Measurements from ENCODE around the gene COLQ.

The COLQ gene

DNA sequence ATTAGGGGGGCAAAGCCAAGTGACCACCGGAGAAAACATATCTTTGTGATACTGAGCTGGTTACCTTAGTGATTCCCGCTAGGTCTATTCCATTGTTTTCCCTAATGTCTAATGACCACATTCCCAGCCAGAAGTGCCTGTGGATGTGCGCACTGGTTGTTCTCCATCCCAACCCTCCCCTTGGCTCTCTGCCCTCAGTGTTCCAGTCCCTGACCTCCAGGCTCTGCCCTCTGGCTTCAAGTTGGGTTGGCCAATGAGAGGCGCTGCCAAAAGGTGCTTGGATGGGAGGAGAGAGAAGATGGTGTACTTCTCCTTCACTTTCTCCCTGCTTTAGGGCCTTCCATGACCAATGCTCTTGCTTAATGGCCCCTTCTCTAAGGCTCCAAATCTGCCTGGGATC, 2.4 kb downstream of the COLQ start:
- no peak for DNase-seq

DNA sequence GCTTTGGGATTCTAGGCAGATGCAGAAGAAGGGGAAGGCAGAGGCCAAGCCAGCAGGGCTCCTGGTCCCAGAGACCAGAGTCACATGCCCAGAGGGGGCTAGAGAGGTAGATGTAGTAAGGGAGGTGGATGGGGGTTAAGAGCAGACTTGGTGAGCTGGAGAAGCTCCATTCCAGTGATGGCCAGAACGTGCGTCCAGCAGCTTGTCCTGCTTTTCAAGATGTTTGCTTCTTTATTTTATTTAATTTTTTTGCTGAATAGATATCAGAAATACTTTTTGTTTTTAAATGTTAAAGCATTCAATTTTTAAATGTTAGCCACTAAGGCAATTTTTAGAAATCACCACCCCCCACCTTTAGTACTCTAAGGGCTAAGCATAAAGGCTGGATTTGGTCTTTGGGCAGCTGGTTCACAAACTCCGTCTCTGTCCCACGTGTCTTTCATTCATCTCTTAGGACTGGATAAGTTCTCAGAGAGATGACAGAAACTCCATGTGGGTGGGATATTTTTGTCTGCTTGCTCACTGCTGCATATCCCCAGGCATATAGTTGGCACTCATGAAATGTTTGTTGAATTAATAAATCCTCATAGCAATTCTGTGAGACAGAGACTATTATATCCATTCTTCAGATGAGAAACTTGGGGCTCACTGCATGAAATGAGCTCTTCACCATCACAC, 6.7 kb downstream of the COLQ start:
- DNase-seq = no peak

DNA sequence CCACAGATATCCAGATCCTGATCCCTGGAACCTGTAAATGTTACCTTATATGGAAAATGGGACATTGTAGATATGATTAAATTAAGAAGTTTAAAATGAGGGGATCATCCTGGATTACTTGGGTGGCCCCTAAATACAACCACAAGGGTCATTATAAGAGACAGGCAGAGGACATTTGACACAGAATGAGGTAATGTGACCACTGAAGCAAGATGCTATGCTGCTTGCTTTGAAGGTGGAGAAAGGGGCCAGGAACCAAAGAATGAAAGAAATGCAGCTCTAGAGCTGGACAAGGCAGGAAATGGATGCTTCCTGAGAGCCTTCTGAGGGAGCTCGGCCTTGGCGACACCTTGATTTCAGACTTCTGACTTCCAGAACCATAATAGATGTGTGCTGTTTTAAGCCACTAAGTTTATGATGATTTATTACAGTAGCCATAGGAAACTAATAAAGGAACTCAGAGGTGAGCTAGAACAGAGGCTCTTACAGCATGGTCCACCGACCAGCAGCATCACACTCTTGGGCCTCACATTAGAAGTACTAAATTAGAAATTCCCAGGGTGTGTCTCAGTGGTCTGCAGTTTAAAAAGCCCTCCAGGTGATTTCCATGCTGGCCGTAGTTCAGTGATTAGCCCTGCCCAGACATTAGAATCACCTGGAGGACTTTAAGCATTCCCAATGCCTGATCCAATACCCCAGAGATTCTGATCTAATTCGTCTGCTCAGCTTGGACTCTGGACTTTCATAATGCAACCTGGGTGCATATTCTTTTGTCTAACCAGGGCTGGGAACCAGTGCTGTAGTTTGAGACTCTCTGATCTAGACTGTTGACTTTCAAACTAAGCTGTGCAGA, 7.5 kb downstream of the COLQ start:
- DNase-seq = no peak

DNA sequence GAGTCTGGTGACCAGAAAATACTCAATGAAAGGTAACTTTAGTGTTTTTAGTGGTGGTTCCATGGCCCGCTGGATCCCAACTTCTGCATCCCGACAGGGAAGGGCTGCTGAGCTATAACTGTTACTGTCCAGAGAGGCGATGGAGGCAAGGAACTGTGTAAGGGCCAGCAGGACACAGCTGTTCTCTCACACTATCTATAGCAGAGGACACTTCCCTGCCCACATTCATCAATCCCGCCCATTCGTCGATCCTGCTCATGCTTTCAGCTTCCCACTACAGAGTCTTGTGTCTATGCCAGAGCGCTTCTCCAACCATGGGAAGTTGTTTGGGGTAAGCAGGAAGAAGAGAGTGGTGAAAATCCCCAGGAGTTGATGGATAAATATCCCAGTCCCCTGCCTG, 8.4 kb downstream of the COLQ start:
- DNase-seq = no peak

DNA sequence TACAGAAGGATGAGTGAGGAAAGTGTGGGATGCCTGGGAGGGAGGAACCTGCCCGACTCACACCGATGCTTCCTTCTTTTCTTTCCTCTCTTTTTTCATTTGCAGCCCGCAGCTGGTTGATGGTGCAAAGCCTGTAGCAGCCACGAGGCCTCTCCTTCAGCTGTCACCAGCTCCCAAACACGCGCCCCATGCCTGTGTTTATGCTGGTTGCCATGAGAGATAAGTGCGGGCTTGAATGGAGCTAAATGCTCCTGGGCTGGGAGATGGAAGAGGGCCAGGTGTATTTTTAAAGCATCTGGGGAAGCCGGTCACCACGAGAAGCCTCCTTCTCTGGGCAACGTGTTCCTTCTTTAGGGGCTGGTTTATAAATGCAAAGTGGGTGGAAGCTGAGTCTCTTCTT, 9.3 kb downstream of the COLQ start:
- DNase-seq = no peak

DNA sequence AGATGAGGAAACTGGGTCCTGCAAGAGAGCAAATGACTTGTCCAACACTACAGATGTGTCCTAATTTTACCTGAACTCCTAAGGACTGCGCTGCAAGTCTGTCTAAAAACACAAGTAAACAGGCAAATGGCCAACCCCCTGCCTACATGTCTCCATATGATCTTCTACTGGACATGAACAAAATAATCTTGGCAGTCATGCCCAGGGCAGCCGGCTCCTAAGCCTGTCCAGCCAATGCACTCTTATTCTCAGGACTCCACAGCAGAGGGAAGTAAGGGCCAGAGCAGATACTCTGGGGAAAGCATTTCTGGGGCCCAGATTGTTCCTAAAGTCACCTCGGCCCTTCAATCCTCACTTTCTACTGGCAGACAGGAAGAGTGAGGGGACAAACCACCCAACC, 10.3 kb downstream of the COLQ start:
- DNase-seq = no peak

DNA sequence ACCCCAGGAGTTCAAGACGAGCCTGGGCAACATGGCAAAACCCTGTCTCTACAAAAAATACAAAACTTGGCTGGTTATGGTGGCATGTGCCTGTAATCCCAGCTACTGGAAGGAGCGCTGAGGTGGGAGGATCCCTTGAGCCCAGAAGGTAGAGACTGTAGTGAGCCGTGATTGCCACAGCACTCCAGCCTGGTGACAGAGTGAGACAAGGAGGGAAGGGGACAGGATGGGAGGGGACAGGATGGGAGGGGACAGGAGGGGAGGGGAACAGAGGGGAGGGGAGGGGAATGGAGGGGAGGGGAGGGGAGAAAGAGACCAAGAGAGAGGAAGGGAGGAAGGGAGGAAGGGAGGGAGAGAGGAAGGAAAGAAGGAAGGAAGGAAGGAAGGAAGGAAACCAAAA, 11.0 kb downstream of the COLQ start:
- no peak for DNase-seq

DNA sequence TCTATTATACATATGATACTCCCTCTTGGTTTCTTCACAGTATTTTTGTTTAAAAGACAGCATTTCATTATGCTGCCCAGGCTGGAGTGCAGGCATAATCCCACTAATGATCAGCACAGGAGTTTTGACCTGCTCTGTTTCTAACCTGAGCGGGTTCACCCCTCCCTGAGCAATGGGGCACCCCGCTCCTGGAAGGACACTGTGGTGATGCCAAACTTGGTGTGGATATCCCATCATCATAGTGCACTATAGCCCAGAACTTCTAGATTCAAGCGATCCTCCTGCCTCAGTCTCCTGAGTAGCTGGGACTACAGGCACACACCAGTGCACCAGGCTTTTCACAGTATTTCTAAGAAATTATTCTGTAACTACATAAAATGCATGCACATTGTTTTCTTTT, 14.9 kb downstream of the COLQ start:
- no peak for DNase-seq

DNA sequence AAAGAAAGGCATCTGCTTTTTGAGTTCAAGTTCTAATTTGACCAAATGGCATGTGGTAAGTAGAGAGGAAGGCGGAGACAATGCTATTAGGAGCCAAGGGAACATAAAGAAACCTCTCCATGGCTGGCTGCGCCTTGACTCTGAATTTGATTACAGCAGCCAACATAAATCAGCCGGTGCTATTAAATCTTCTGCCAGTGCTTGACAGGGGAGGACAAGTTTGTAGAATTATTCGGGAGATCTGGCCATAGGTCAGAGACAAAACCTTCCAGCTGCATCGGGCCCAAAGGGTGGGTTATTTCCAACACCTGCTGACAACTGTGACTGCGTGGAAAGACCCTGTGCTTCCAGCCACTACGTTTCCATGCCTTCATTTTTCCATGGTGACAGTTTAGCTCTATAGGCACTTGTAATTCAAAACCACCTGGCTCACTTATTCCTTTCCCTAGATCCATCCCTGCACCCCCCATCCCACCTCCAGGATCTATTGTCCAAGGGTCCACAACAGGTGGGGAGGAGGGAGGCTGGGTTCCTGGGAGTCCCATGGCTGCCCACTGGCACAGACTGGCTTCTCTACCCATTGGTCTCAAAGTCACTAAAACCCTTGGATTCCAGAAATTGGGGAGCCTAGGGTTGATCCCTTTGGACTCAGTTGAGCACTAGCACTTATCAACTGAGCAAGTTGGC, 15.9 kb downstream of the COLQ start:
- DNase-seq = no peak

DNA sequence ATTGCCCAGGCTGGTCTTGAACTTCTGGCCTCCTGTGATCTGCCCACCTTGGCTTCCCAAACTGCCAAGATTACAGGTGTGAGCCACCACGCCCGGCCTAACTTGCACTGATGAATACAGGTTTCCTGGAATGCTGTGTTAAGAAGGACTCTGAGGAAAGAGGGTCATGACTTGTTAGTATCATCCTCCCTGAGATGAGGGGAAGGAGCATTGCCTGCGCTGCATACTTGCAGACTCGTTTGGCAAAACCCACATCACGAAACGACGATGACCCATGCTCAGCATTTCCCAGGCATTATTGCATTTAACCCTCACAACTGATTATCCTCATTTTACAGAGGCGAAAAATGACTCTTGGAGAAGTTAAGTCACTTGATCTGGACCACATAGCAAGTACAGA, 18.9 kb downstream of the COLQ start:
- DNase-seq = no peak

DNA sequence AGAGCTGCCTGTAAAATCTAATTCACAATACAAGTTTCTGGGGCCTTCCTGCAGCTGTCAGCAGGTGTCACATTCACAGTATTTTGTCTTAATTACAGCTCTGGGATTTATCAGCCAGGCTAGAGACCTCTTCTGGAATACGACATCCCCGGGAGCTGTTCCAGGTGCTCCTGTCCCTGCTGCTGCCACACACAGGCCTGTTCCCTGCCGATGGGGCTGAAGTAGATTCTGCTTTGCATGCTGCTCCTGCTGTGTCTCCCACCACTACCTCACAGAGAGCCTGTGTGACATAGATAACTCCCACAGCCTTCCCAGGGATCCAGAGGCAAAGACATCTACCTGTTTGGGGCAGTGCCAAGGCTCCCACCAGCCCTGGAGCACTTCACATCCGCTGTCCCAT, 20.4 kb downstream of the COLQ start:
- DNase-seq = no peak

DNA sequence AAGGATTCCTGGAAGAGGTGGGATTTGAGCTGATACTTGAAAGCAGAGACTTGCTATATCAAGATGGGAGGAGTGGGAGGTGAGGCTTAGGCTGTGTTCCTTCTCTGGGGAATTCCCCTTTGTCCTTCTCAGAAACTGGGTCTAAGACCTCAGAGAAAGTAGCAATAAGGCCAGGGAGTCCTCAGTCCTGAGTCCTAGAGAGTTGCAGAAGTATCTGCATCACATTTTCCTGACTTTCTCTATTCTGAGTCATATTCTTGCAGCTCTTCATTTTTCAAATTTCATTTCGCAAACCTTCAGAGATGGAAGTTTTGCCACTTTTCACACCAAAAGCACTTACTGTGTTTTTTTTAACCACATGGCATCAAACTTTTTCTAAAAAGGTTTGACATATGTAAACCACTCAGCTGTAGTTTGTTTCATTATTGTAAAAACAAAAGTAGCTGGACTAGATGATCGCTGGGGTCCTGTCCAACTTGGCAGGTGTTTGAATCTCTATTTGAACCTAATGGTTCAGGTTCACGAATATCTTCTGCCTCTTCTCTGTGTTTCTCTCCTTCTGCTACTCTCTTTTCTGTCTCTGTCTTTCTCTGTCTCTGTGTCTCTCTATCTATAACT, 21.3 kb downstream of the COLQ start:
- no peak for DNase-seq

DNA sequence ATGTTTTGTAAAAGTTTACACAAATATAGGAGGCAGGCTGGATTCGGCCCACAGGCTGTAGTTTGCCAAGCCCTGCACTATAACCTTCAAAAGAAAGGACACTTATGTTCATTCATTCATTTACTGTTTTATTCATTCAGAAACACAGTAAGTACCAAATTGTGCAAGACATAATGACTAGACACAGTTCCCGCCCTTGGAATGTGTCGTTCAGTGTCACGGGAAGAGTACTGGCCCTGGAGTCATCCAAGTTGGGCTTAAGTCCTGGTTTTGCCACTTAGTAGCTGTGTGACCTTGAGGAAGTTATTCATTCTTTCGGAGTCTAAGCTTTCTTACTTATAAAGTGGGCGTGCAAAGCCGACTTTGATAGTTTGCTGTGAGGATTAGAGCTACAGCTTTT, 22.0 kb downstream of the COLQ start:
- DNase-seq = no peak

DNA sequence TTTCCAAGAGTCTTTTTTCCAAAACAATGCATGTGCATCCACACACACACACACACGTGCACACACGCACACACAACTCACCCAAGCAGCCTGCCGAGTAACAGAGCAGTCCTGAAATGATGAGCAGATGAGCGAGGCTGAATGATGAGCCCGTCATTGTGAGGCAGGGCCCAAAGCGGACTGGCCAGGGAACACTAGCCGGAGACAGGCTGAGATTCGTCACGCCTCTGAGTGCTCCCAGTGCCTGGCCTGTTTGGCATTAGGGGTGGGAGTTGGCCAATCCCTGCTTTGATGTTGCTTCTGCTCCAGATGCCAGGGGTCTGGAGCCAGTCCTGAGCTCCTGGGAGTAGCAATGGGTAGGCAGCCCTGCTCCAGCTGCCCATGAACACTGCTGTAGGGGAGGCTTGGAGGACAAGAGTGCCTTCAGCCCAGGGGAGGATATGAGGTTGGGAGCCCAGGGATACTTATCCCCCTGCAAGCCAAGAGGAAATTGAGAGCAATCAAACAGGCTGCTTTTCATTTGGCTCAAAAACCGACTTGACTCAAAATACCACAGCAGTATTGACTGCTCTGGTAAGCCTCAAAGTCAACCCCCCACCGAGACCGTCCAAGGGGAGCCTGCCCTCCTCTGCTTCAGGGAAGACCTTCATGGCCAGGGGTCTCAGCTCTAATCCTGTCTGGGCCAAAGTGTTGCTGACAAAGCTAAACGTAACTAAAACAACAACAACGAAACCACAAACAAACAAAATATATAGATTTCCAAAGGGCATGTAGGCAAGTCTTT, 22.9 kb downstream of the COLQ start:
- no peak for DNase-seq

DNA sequence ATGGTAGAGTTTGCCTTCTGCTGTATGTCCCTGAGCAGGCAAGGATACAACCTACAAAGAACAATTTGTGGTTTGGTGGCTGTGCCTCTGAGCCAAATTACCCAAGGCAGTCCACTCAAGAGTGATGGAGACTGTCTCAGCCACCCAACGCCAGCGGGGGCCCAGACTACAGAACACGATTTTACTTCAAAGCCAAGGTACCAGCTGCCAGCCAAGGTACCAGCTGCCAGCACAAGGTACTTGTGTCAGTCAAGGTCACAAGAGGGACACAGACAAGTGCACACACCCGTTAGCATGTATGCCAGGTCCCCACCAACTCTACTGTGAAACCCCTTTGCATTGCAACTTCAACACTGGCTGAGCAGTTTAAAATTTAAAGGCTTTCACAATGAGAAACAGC, 23.5 kb downstream of the COLQ start:
- DNase-seq = no peak

DNA sequence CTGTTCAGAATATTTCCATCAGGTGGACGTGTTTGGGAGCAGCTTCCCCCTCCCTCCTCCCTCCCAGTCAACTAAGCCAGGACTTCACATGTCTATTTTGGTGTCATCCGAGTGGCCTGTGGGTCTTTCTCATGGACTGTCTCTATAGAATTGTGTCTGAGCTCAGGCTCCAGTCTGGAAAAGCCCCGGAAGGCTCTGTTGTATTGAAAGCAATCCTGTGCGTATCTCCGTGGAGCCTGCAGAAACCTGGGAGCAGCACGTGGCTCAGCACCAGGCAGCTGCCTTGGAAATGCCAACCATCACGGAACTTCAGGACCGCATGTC, 25.2 kb downstream of the COLQ start:
- no peak for DNase-seq

DNA sequence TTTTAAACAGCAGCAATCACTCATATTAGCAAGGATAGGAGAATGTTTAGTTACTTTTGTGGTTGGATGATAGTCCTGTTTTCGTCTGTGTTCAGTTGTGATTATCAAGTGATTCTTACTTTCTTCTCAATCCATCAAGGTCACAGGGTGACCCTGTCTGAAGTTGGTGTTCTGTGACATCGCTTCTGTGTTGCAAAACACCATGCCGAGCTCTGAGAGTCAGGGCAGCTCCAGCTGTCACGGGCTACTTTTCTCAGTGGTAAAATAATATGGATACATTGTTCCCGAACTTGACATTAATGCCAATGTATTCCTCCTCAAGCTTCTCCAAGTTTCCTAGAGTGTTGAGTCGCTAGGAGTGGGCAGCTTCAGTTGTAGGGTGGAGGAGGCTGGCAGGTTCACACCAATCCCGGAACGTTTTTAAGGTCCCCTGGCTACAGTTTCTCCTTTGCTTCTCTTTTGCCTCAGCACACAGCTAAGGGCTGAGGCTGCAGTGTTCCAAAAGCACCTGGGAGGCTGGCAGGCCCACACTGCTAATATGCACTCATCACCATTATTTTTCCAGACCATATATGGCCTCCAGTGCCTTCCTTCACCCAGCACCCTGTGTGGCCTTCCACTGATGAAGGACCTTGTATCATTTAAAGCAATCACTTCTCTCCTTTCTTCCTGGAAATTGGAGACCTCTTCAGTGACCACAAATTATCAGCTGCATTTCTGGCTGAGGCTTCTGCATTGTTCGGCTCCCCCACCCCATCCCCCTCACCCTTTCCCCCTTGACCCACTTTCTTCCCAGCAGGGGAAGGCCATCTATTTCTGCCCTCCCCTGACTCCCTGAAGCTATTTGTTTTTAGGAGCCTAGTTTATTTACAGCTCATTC, 25.8 kb downstream of the COLQ start:
- DNase-seq = no peak

DNA sequence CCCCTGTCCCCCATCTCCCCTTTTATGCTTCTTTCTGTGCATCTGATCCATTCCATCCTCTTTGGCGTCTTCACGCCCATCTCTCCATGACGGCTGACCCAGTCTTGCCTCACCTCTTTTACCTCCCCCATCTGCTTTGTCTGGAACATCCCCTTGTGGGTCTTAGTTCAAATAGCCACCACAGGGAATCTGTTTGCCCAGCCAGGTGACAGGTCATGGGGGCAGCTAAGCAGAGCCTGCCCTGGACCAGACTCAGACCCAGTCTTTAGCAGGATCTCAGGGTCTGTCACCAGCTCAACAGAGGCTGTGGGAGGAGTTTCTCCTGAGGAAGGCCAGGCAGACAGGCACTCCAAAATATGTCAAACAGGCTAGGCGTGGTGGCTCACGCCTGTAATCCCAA, 28.1 kb downstream of the COLQ start:
- no peak for DNase-seq

DNA sequence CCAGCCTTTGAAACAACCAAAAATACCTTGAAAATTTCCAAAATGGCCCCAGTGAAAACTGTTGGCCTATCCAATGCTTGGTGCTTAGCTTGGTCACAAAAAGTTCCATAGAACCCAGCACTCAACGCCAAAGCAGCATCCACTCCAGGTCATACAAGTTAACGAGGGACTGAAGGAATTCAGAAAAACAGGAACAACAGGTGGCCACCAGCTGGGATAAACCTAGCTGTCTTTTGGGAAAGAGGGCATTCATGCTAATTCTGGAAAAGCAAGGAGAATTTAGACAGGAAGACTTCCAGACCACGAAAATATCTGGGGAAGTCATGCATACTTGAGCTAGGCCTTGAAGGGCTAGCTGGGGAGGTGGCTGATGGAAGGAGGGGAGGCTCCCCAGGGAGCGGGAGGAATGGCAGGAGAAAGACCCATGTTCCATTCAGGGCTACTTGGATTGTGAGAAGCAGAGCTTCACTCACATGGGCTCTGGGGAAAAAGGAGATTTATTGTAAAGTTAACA, 28.6 kb downstream of the COLQ start:
- DNase-seq = no peak

DNA sequence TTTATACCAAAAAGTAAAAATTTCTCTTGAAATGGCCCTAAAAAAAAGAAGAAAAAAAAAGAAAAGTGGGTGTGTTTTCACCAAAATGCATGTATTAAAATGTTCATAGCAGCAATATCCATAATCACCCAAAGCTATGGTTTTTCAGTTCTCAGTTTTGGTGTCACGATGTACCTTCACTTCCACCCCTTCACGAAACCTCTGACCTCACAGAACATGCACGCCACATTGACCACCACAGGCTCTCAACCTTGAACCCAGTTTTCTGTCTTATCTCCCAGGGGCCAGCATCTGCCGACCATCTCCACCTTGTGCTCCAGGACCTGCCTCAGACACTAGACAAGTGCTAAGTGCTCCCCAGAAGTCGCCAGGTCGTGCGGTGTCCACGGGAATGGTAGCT, 30.4 kb downstream of the COLQ start:
- no peak for DNase-seq

DNA sequence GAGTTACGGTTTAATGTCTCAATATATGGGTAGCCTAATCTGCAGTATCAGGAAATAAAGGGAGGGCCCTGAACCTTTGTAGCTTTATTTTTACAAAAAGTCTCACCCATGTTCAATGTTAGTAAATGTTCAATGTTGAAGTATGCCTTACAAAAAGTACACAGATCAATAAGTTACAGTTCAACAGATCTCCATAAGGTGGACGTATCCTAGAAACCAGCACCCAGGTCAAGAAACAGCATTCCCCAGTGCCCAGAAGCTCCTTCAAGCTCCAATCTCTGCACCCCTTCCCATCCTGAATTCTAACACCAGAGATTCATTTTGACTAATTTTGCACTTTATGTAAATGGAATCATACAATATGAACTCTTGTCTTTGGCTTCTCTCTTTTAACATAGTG, 31.3 kb downstream of the COLQ start:
- no peak for DNase-seq

DNA sequence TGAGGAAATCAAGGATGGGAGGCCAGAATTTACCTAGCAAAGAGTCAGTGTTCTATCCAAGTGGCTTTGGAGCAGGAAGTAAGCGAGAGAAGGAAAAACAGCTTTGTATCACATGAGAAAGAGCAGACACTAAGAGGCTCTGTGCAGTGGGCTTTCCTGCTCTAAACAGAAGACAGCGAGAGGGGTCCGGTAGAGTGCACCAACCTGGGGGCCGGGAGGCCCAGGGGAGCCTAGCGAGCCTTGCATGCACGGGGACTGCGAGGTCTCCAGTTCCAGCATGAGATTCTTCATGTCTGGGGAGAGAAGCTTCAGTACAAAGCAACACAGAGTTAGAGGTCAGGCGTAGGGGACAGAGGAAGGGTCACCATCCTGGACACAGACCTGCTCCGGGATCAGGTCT, 33.5 kb downstream of the COLQ start:
- DNase-seq = no peak

Data from NCI-H226 (cell line).